HG02885 (cell line): Measurements from ENCODE around the gene HOXD9.

Experiments used
- ATAC-seq: cut with Tn5 transposase; IDR thresholded peaks from one replicate; pipeline ENCODE4 v1.9.1; 2021; ENCODE audit warnings: mild to moderate bottlenecking; ENCODE audit not compliant: unreplicated experiment, poor library complexity

The HOXD9 gene

GRCh38 chr2:176135035-176135440 is 12.5 kb downstream of the HOXD9 start:
- no peak for ATAC-seq

- ATAC-seq: no peak
Observed at GRCh38 chr2:176136374-176137251, 14.1 kb downstream of the HOXD9 start.

GRCh38 chr2:176137252-176137580 is 14.7 kb downstream of the HOXD9 start:
- ATAC-seq: no peak

- ATAC-seq: no peak
Observed at GRCh38 chr2:176137906-176138305, 15.4 kb downstream of the HOXD9 start.

GRCh38 chr2:176138526-176138922 is 16.0 kb downstream of the HOXD9 start:
- no peak for ATAC-seq

- ATAC-seq: no peak
Observed at GRCh38 chr2:176138923-176139660, 16.6 kb downstream of the HOXD9 start.

GRCh38 chr2:176139661-176140512 is 17.4 kb downstream of the HOXD9 start:
- ATAC-seq: no peak

- peak; percentile 92 for ATAC-seq
Observed at GRCh38 chr2:176140513-176141317, 18.2 kb downstream of the HOXD9 start.

- no peak for ATAC-seq
Observed at GRCh38 chr2:176142281-176142680, 19.8 kb downstream of the HOXD9 start.

- ATAC-seq: no peak
Observed at GRCh38 chr2:176145085-176145969, 22.8 kb downstream of the HOXD9 start.

- ATAC-seq: no peak
Observed at GRCh38 chr2:176146101-176146500, 23.6 kb downstream of the HOXD9 start.

GRCh38 chr2:176146645-176147044 is 24.1 kb downstream of the HOXD9 start:
- no peak for ATAC-seq

- no peak for ATAC-seq
Observed at GRCh38 chr2:176147210-176147799, 24.8 kb downstream of the HOXD9 start.

- ATAC-seq: no peak
Observed at GRCh38 chr2:176147800-176148496, 25.4 kb downstream of the HOXD9 start.

- ATAC-seq: no peak
Observed at GRCh38 chr2:176148751-176149421, 26.4 kb downstream of the HOXD9 start.

GRCh38 chr2:176149481-176149938 is 27.0 kb downstream of the HOXD9 start:
- no peak for ATAC-seq

- ATAC-seq: no peak
Observed at GRCh38 chr2:176149939-176150583, 27.5 kb downstream of the HOXD9 start.
